CD4-positive, alpha-beta T cell treated with Interleukin-15 for 1 hour (primary cell): ENCODE data around the gene NSMCE4A.
"Not testable (repeated sequence)": the region's sequence is repeated elsewhere in the genome, so short reads cannot be mapped to it uniquely, and the experiment has no call there.

Experiments used
- DNase-seq: peaks from one replicate; pipeline ENCODE4 v3.0.0-alpha.2; 2020

The NSMCE4A gene

DNA sequence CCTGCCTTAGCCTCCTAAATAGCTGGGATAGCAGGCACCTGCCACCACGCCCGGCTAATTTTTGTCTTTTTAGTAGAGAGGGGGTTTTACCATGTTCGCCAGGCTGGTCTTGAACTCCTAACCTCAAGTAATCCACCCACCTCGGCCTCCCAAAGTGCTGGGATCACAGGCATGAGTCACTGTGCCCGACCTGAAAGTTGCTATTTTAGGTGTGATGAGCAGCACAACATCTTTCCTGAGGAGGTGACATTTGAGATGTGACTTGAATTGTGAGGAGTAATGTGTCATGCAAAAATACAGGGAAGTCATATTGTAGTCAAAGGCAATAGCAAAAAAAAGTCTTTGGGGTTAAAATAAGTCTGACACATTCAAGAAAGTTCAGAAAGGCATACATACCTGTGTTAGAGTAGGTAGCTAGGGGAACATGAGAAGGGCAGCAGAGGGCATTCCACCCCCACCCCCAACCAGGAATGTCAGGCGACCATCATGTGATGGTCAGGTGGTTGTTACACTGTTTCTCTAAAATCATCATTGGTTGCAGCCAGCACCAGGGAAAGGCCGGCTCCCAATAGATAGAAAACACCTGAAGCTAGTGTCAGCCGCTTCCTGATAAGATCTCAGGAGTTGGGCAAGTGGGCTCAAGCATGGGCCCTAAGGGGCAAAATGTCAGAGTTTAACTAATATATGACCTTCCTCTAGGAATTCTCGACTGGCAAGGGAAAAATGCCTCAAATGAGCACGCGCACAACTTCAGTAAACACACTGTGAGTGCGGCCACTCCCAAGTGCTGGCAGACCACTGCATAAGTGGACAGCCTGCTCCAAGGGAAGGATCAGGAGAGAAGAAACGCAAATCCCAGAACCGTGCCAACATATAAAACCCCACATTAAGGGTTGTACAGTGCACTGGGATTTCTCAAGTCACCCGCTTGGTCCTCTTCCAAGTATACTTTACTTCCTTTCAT lies 13.6 kb upstream of the NSMCE4A start, which contains the start of gene TACC2:
TACC2 (plus strand) TSS at position 803 of the 964 bp plus-strand sequence. CDS start 32,819 bp downstream, outside the sequence.
- DNase-seq: no peak

DNA sequence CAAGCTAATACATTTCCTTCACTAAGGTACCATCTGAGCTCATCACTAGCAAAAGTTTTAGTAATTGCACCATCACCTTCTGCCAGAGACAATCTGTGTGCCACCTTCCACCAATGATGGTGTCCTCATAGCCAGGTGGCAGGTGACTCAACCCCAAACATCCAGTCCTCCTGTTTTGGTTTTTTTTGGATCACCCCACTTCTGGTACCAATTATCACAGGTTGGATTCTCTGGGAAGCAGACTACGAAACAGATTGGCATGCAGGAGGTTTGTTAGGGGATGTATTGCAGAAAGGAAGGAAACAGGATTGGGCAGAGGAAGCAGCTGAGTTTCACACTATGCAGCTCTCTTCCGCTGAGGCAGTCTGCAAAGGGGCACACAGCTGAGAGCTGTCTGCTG lies 9.4 kb upstream of the NSMCE4A start:
- no peak for DNase-seq

DNA sequence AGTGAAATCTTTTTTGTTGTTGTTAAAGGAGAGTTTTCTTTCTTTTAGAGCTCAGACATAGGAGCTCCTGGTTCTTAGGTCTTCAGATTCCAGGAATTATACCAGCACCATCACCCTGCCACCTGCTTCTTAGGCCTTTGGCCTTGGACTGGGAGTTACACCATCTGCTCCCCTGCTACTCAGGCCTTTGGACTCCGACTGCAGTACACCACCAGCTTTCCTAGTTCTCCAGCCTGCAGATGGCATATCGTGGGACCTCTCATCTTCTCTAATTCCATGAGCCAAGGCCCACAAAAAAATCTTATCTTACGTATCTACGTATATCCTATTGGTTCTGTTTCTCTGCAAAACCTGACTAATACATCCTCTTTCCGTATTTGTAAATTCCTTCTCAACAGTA lies 8.8 kb upstream of the NSMCE4A start:
- DNase-seq: no peak

DNA sequence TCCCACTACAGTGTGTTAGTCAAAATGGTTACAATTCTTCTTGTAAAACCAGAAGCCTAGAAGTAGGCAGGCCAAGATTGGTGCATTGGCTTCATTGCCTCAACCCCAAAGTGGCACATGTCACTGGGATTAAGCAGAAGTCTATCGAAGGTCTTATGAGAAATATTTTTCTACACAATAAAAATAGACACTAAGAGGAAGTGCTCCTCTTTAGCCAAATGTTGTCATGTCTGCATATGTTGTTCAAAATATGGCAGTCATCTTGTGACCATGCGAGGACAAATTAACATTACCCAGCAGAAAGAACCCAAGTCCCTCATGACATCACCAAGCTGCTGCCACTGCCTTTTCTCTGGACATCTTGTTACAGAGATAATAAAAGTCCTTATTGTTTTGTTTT lies 6.3 kb upstream of the NSMCE4A start:
- DNase-seq: no peak

DNA sequence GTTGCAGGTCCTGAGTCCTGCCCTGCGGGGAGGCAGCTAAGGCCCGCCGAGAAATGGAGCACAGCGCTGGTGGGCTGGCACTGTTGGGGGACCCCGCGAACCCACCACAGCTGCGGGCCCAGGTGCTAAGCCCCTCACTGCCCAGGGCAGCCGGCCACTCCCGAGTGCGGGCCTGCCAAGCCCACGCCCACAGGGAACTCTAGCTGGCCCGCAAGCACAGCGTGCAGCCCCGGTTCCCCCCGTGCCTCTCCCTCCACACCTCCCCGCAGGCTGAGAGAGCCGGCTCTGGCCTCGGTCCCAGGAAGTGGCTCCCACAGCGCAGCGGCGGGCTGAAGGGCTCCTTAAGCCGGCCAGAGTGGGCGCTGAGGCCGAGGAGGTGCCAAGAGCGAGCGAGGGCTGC lies 3.5 kb upstream of the NSMCE4A start:
- no peak for DNase-seq

DNA sequence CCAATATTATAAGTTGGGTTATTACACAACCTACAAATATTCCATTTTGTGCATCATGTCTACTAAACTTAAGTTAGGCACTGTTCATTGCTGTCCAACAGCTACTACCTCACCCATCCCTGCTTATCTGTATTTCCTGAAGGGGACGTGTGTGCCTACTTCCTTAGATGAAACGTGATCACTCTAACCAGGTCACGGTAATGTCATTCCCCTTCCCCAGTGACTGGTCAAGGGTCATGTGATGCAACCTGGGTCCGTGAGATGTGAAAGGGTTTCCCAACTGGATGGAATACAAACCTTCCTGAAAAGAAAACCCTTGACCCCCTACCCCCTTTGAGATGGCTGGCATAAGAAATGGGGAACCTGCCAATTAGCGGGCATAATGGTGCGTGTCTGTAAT lies 1.6 kb upstream of the NSMCE4A start:
- DNase-seq: no peak

DNA sequence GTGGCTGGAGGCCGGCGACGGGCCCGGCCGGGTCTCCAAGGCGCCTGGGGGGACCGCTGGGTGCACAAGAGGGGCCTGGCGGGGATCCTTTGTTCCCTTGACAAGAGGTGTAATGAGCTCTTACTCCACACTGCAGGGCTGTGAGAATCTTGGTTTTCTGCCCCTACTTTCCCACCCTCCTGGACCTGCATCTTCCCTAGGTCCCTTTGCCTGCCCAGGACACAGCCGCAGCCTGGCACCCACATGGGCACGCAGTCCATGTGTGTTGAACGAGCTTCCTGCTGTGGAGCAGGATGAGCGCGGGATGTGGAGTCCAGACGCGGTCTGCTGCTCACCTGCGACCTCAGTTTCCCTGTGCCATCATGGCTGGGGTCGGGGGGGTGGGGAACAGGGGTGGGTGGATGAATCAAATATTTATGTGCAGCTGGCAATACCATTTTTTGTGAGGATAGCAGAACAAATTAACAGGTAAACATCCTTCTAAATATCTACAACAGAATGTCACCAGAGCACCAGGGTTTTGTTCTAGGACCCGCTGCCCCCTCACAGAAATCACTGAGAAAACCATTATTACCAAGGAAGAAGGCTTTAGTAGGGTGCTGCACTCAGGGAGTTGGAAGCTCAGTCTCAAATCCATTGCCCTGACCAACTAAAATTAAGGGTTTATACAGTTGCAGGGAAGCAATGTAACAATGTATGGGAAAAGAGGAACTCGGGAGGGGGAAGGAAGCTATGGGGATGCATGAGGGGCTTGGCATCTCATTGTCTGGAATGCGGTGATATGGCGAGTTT lies 474 bp upstream of the NSMCE4A start:
- no peak for DNase-seq

DNA sequence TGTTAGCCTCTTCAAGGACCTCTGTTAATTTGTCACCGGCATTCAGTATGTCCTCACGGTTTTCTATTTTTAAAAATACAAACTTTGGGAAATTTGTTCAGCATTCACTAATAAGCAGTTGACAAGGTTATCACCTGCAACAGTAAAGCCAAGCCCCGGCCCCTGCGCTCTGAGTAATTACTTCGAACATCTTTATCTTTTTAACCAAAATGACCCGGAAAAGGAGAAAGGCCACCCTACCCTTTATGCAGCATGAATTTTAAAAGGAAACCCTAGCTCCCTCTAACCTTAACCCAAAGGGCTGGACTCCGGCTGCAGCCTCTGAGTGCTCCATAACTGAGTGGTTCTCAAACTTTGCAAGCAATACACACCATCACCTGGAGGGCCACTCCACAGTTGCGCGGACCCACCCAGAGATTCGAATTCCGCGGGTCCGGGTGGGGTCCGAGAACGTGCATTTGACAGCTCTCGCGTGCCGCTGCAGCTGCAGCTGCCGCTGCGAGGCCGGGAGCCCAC lies 940 bp downstream of the NSMCE4A start:
- no peak for DNase-seq

DNA sequence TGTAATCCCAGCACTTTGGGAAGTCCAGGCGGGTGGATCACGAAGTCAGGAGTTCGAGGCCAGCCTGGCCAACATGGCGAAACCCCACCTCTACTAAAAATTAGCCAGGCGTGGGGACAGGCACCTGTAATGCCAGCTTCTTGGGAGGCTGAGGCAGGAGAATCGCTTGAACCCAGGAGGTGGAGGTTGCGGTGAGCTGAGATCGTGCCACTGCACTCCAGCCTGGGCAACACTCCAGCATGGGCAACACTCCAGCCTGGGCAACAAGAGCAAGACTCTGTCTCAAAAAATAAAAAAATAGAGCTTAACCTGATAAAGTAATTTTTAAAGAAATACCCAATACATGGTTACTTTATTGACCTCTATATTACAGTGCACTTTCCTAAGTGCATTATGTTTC lies 5.9 kb downstream of the NSMCE4A start:
- not testable (repeated sequence) for DNase-seq

DNA sequence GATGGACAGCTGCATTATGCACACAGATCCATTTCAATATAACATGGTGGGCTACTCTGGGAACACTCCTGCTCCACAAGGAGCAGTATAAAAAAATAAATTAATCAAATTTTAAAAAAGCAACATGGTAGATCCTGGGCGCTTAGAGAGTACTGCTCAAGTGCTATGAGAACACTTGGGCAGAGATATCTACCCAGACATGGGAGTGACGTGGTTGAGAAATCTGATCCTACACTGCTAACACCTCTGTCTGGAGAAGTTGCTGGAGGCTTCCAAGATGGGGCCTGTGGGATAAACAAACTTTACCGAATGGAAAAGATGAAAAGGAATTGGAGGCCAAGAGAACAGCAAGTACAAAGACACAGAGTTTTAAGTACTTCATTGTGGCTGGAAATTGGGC lies 9.0 kb downstream of the NSMCE4A start:
- no peak for DNase-seq

DNA sequence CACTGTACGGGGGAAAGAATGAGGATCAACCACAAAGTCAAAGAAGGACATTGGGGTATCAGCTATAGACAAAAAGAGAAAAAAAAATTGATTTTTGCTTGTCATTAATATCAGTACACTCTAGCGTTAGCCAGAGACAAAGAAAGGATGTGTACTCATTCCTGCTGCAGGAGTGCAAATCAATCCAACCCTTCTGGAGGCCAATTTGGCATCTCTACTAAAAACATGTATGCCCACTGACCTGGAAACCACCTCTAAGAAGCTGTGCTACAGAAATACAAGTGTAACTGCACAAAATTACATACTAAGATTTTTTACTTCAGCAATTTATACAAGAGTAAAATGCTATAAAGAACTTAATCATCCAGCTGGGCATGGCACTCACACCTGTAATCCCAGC lies 13.6 kb downstream of the NSMCE4A start:
- DNase-seq: no peak

DNA sequence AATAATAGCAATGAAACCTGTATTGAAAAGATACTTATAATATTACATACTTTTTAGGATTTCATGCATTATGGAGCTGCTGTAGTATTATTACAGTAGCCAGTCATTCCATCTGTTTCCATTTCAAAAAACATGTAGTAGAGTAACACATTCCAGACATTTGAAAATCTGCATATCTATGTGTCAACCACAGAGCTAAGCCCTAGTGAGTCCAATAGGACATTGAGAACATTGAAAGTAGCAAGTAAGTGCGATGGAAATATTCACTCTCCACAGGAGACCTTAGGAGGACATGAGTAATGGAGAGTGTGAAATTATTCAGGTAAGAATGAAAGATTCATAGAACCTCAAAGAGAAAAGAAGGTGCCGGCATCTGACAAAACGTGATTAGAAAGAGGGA lies 15.3 kb downstream of the NSMCE4A start:
- DNase-seq: no peak

DNA sequence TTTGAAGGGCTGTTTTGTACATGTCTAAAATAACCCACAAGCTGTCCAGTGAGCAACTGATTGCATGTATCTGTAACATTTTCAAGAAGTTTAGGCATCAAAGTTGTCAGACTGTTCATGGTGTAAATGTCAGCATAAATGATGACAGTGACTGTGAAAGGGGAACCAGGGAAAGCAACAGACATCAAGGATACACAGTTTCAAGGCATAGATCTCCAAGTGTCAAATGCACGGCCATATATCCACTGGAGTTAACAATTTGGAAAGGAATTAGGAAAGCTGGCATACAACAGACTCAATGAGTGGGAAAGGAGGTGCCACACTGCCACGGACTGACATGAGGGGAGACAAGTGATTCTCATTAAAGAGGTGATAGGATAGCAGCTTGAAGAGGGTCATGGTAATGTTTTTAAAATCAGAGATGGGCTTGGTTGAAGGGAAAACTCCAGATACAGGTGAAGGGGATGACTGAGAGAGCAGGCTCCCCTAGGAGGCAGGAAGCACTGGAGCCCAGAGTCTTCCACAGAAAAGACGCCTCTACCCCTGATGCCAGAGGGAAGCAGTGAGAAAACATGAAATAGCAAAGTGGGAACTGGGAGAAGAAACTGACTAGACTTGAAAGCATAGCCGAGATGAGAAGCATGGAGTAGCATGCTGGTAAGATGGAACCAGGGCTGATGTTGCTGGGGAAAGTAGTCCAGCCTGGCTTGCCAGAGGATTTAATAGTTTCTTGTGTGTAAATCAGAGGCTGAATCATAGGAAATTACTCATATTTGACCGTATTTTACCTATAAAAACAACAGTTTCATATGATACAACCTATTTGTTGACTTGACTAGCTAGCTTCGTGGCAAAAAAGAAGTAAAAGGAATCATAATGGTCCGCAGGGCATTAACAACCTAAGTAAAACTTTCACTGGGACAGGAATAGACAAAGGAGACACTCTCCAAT lies 18.6 kb downstream of the NSMCE4A start:
- DNase-seq: no peak

DNA sequence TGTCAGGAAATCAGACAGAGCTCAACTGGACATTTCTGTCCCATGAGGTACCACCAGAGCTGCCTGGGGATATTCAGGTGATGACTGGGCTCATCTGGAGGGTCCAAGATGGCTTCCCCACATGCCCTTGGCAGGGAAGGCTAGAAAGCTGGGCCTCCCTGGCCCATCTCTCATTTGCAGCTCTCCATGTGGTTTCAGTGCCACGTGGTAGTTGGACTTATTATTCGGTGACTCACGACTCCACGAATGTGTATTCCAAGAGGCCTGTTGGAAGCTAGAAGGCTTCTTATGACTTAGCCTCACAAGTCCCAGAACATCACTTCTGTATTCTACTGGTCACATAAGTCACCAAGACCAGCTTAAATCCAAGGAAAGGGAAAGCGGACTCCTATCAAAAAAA lies 22.8 kb downstream of the NSMCE4A start:
- no peak for DNase-seq

DNA sequence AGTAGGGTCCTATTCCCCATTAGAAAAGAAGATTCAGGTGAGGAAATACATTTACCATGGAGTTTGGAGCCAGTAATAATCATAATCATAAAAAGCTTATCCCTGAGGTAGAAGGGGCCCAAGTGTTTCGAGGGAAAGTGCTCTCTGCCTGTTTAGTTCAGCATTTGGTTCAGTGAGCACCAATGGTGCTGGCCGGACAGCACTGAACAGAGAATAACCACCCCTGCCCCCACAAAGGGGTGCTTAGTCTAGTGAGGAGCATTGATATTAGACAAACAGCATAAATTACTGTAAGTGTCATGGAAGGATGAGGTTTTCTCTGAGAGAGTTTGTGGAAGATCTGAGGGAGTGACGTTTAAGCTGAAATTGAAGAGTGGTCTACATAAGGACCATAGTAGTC lies 25.6 kb downstream of the NSMCE4A start:
- DNase-seq: no peak

DNA sequence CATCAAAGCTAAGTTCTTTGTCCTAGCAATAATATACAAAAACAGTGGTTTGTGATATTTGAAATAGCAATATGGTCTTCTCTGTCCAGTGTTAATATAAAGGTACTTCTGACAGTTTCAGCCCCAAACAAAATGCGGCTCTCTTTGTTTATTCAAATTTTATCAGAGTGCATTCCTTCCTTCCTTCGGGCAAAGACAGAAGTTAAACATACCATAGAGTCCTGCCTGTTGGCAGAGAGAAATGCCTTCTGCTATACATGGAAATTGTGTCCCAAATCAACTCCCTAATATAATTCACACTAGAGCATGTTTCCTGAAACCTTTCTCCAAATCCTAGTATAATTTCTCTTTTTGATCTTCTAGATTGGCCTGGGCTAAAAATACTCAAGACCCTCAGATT lies 26.0 kb downstream of the NSMCE4A start:
- no peak for DNase-seq

DNA sequence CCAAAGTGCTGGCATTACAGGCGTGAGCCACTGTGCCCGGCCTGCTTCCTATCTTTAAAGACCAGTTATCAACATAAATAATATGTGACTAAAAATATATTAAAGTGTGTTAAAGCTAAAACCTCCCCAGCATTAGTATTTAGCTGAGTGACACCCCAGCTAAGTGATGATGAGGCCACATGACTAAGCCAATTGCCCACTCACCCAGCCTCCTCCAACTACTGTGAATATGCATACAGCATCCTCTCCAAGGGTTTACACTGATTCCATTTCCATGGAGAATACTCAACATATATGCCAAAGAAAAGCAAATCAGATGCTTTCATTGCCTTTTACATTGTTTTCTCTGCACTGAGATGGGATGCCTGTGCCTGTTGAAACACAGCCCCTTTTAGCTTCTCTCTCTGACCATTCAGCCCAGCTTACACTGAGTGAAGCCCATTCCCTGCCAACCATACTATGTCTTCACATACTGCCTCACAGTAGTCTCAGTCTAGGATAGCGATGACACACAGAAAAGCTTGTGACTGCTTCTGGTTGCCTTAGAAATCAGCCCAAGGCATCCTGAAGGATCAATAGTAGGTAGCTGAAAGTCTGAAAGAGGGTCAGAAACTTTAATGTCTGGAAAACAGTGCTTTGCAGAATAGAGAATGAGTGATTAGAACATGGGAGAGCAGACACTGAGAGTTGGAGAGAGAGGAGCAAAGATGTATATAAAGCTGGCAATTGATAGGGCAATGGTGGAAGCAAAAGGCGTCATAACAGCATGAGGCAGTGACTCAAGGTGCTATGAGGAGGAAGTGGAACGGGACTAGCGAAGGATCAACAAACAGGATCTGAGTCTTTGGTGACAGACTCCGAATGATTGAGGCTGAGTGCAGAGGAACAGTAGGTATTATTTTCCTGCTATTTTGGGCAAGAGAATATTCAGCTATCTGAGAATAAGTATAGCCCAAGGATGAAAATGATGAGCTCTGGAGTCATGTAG lies 27.4 kb downstream of the NSMCE4A start:
- DNase-seq: no peak

DNA sequence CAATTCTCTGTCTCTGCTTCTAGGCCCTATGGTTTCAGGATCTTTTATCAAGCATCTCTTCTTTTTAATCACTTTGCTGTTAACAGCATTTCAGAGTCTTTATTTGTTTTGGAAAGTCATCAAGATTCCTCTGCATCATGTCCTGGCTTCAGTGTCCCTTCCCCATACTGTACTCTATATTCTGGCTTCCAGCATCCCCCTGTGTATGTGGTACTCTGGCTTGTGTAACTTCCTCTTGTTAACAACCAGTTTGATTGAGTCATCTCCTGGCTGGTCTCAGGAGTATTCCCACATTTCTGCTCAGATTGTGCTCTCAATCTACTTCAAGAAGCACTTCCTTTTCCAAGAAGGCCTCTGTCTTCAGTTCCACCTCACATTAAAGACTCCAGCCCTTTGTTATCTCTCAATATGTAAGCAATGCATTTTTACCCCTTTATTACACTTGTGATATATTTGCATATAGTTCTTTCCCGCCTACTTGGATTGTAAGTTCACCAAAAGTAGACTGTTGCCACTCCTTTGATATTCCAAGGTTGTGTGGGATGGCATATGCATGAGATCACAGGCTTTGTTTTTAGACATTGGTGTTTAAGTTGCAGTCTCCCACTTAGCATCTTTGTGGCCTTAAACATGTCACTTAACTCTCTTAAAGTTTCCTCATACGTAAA lies 32.1 kb downstream of the NSMCE4A start:
- no peak for DNase-seq

DNA sequence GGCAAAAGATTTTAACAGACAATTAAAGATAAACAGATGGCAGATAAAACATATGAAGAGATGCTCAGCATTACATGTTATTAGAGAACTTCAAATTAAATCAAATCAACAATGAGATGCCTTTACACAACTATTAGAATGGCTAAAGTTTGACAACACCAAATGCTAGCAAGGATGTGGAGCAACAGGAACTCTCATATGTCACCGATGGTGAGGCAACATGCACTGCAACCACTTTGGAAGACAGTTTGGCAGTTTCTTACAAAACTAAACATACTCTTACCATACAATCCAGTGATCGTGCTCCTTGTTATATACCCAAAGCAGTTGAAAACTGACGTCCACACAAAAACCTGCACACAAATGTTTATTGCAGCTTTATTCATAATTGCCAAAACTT lies 33.5 kb downstream of the NSMCE4A start:
- no peak for DNase-seq

DNA sequence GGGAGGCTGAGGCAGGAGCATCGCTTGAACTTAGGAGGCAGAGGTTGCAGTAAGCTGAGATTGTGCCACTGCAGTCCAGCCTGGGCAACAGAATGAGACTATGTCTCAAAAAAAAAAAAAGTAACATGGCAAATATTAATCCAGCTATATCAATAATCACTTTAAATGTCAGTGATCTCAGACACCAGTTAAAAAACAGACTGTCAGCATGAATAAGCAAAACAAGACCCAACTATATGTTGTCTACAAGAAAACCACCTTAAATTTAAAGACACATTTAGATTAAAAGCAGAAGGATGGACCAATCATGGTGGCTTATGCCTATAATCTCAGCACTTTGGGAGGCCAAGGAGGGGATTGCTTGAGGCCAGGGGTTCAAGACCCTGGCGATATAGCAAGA lies 38.7 kb downstream of the NSMCE4A start:
- DNase-seq: no peak

DNA sequence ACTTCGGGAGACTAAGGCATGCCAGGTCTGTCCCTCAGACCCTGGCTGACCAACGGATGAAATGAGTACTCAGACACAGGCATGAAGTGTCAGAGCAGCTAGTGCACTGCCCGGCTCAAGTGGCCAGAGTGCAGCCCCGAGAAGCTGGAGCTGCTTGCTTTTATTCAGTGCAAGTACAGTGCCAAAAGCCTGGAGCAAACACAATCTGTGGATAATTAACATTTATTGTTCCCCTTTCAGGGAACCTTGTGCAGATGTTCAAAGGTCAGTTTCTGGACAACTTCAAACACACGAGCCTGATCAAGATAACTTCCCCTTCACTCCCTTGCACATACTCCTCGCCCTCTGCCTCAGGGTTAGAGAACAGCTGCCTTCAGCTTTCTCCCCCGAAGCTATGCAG lies 39.3 kb downstream of the NSMCE4A start:
- DNase-seq: no peak
